ENCODE measurements around the gene SLC38A2. TPM values are rescaled to one million over a fixed set of nuclear protein-coding genes. Genes with fewer than 3 reads are reported as not detected.

Gene SLC38A2
- total RNA-seq, 4 donors from 2014 or later, result 368 to 440 (median 381) TPM

DNA sequence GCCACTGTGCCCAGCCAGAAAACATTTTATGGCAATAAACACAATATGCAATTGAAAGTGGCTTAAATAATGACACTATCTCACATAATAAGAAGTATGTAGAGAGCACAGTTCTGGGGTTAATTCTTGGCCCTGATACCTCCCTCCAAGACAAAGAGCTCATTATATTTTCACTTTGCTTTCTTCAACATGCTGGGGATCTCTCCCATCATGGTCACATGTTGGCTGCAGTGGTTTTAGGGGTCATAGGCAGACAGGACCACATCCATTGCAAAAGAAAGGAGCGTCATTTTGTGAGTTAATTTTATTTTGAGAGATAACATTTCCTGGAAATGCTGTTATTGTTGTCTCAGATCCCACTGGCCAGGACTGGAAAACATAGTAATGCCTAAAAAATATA, 8.3 kb upstream of the SLC38A2 start:
- Histone ChIP-seq H3K4me3 (no peak overlapping the region), H3K36me3 (no peaks in the 10 kb centered on the region), H3K4me1 (peaks cover 0 to 46% (median 26%) of the 10 kb centered on the region in 4 donors), H3K27me3 (no peaks in the 10 kb centered on the region), H3K9me3 (no peaks in the 10 kb centered on the region), H3K27ac (peak overlapping the region in 3 of 4 donors; percentile 99 to 100 (median 99))
- no peak for DNase-seq (ENCODE audit: low spot score in 2 of 2)
- TF ChIP-seq, protein P1, sequence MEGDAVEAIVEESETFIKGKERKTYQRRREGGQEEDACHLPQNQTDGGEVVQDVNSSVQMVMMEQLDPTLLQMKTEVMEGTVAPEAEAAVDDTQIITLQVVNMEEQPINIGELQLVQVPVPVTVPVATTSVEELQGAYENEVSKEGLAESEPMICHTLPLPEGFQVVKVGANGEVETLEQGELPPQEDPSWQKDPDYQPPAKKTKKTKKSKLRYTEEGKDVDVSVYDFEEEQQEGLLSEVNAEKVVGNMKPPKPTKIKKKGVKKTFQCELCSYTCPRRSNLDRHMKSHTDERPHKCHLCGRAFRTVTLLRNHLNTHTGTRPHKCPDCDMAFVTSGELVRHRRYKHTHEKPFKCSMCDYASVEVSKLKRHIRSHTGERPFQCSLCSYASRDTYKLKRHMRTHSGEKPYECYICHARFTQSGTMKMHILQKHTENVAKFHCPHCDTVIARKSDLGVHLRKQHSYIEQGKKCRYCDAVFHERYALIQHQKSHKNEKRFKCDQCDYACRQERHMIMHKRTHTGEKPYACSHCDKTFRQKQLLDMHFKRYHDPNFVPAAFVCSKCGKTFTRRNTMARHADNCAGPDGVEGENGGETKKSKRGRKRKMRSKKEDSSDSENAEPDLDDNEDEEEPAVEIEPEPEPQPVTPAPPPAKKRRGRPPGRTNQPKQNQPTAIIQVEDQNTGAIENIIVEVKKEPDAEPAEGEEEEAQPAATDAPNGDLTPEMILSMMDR (IDR thresholded peaks at IDR 0.05), result no peak
- peak in 1 of 2 donors; percentile 20 for TF ChIP-seq EP300 (IDR thresholded peaks at IDR 0.05)
- 13 to 29% methylated on average over 1 of the region's 1 CpG for WGBS, 2 donors

DNA sequence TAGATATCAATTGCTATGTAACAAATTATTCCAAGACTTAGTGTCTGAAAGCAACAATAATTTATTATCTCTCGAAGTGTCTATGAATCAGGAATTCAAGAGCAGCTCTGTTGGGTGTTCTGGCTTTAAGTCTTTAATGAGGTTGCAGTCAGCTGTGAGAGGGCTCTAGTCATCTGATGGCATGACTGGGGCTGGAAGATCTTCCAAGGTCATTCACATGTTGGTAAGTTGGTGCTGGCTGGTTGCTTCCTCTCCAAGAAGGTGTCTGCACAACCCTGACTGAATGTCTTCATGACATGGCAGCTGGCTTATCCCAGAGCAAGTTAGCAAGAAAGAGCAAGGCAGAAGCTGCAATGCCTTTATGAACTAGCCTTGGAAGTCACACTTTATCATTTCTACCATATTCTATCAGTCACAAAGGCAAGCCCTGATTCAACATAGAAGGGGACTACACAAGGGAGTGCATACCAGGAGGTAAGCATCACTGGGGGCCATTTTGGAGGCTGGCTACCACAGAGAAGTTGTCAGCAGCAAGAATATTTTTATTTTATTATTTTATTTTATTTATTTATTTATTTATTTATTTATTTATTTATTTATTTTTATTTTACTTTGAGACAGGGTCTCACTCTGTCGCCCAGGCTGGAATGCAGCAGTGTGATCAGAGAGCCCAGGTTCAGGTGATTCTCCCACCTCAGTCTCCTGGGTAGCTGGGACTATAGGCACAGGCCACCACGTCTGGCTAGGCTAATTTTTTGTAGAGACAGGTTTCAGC, 7.6 kb upstream of the SLC38A2 start:
- Histone ChIP-seq H3K9me3 (no peaks in the 10 kb centered on the region), H3K4me1 (peaks cover 0 to 40% (median 20%) of the 10 kb centered on the region in 4 donors), H3K36me3 (no peaks in the 10 kb centered on the region), H3K27me3 (no peaks in the 10 kb centered on the region), H3K4me3 (no peak overlapping the region), H3K27ac (peak overlapping the region in 3 of 4 donors; percentile 99 to 100 (median 99))
- TF ChIP-seq POLR2A (IDR thresholded peaks at IDR 0.05) (no peak), EP300 (IDR thresholded peaks at IDR 0.05) (no peak)
- TF ChIP-seq, protein P1 (IDR thresholded peaks at IDR 0.05), result no peak
- 47 to 57% methylated on average over 3 of the region's 3 CpGs for WGBS, 2 donors
- no peak for DNase-seq (ENCODE audit: low spot score in 2 of 2)

DNA sequence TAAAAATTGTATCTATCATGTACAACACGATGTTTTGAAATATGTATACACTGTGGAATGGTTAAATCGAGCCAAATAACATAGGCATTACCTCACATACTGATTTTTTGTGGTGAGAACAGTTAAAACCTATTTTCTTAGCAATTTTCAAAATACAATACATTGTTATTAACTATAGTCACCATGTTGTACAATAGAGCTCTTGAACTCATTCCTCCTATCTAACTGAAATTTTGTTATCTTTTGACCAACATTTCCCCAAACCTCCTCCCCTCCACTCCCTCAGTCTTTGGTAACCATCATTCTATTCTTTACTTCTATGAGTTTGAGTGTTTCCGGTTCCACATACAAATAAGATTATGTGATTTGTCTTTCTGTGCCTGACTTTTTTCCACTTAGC, 6.8 kb upstream of the SLC38A2 start:
- H3K4me3 ChIP-seq, result no peak overlapping the region
- H3K27ac ChIP-seq, result no peak overlapping the region
- TF ChIP-seq POLR2A (IDR thresholded peaks at IDR 0.05), result no peak
- TF ChIP-seq, protein P1 (IDR thresholded peaks at IDR 0.05), result no peak
- no peak for TF ChIP-seq EP300 (IDR thresholded peaks at IDR 0.05)
- no peak for DNase-seq (ENCODE audit: low spot score in 2 of 2)
- H3K4me1 ChIP-seq, result peaks cover 0 to 31% (median 13%) of the 10 kb centered on the region in 4 donors
- H3K9me3 ChIP-seq, result no peaks in the 10 kb centered on the region
- no peaks in the 10 kb centered on the region for H3K27me3 ChIP-seq
- H3K36me3 ChIP-seq, result no peaks in the 10 kb centered on the region
- WGBS, 2 donors, result 46 to 55% methylated on average over 3 of the region's 3 CpGs

DNA sequence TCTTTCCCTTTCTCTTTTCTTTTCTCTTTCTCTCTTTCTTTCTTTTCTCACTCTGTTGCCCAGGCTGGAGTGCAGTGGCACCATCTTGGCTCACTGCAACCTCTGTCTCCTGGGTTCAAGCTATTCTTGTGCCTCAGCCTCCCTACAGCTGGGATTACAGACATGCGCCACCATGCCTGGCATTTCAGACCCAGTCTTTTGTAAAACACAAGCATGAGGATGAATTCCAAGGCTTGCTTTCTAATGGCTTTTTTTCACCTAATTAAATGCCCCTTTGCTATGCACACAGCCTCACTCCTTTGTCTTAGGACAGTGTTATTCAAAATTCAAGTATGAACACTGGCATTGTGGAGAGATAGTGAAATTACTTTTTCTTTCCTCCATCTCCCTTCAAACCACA, 6.0 kb upstream of the SLC38A2 start:
- Histone ChIP-seq H3K4me3 (no peak overlapping the region), H3K36me3 (no peaks in the 10 kb centered on the region), H3K4me1 (peaks cover 0 to 36% (median 12%) of the 10 kb centered on the region in 4 donors), H3K27me3 (no peaks in the 10 kb centered on the region), H3K9me3 (no peaks in the 10 kb centered on the region), H3K27ac (no peak overlapping the region)
- WGBS, 2 donors, result 88 to 100% methylated on average over 1 of the region's 1 CpG
- DNase-seq (ENCODE audit: low spot score in 2 of 2), result no peak
- no peak for TF ChIP-seq POLR2A (IDR thresholded peaks at IDR 0.05)

DNA sequence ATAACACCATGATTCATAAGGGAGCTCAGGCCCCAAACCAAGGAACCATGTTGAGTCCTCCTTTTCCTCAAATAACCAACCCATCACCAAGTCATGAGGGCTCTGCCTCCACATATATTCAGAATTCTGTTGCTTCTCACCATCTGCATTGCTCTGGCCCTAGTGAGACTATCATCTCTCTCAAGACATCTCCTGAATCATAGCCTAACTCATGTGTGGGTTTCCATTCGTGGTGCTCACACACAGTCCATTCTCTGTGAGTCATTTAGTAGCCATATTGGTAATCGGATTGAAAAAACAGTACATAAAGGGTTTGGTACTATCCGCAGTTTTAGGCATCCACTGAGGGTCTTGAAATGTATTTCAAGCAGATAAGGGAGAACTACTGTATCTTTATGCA, 5.1 kb upstream of the SLC38A2 start:
- 82 to 83% methylated on average over 3 of the region's 3 CpGs for WGBS, 2 donors

More for the DNA sequence above, 5.1 kb upstream of the SLC38A2 start:
- H3K27ac ChIP-seq, result no peak overlapping the region
- TF ChIP-seq POLR2A (IDR thresholded peaks at IDR 0.05) (no peak), EP300 (IDR thresholded peaks at IDR 0.05) (no peak)
- TF ChIP-seq, protein P1 (IDR thresholded peaks at IDR 0.05), result no peak
- H3K27me3 ChIP-seq, result no peaks in the 10 kb centered on the region
- no peak for DNase-seq (ENCODE audit: low spot score in 2 of 2)
- H3K9me3 ChIP-seq, result no peaks in the 10 kb centered on the region
- H3K4me3 ChIP-seq, result no peak overlapping the region
- H3K4me1 ChIP-seq, result peaks cover 0 to 36% (median 12%) of the 10 kb centered on the region in 4 donors
- H3K36me3 ChIP-seq, result no peaks in the 10 kb centered on the region

All from tibial nerve (tissue), 4 donors.